IMR-90 (cell line): ENCODE results near the gene NWD2. TPM values are rescaled to one million over a fixed set of nuclear protein-coding genes. Genes with fewer than 3 reads are reported as not detected.

ENCODE experiments used
- ATAC-seq: fragments of 200-7000 bp; cut with Tn5 transposase; 2 replicates; pipeline ENCODE4 v1.9.1; 2020; ENCODE audit warnings: low read depth, mild to moderate bottlenecking, moderate library complexity
- BruUV-seq: library from RNA; stranded (reverse); fragments of 400-500 nt; replicated peaks from 2 replicates; lab custom pipeline; 2021; lab: Mats Ljungman, UMichigan
- CTCF ChIA-PET: fragments of 300-600 bp; formaldehyde crosslinking; extraction: SDS; loops from one replicate; lab custom pipeline; 2021; ENCODE audit warnings: antibody characterized with exemption; lab: Yijun Ruan, JAX
- POLR2A ChIA-PET: fragments of 300-600 bp; sonication (Branson Sonifier 250); formaldehyde crosslinking; loops from one replicate; lab custom pipeline; 2022; ENCODE audit warnings: antibody characterized with exemption; ENCODE audit not compliant: unreplicated experiment; lab: Charles Lee
- DNase-seq: peaks from one replicate; pipeline ENCODE4 v3.0.0; 2013
- H2AFZ ChIP-seq: replicated peaks from 2 replicates; pipeline ENCODE3; 2013; ENCODE audit warnings: low read length, mild to moderate bottlenecking; ENCODE audit not compliant: poor library complexity
- H2AK5ac ChIP-seq: 2 replicates; pipeline ENCODE4 v1.6.1; 2013; ENCODE audit warnings: low read depth, low read length, inconsistent platforms
- H2AK9ac ChIP-seq: replicated peaks from 2 replicates; pipeline ENCODE3; 2013; ENCODE audit warnings: mild to moderate bottlenecking, low read depth, low read length, moderate library complexity; ENCODE audit not compliant: poor library complexity
- H2BK120ac ChIP-seq: 2 replicates; pipeline ENCODE4 v1.6.1; 2013; ENCODE audit warnings: low read depth, low read length, inconsistent platforms
- H2BK15ac ChIP-seq: 3 replicates; pipeline ENCODE4 v1.6.1; 2013; ENCODE audit warnings: low read depth, low read length, inconsistent platforms
- H2BK20ac ChIP-seq: 2 replicates; pipeline ENCODE4 v1.6.1; 2013; ENCODE audit warnings: low read depth, mild to moderate bottlenecking, inconsistent platforms, low read length, moderate library complexity
- H2BK5ac ChIP-seq: 2 replicates; pipeline ENCODE4 v1.6.1; 2013; ENCODE audit warnings: mild to moderate bottlenecking, low read depth, low read length, inconsistent platforms; ENCODE audit not compliant: poor library complexity, severe bottlenecking
- H3K14ac ChIP-seq: replicated peaks from 2 replicates; pipeline ENCODE4 v1.6.1; 2013; ENCODE audit warnings: low read depth, low read length, inconsistent platforms
- H3K18ac ChIP-seq: 2 replicates; pipeline ENCODE4 v1.6.1; 2013; ENCODE audit warnings: low read depth, low read length, control low read depth
- H3K23ac ChIP-seq: 2 replicates; pipeline ENCODE4 v1.6.1; 2013; ENCODE audit warnings: low read depth, low read length, inconsistent platforms
- H3K27ac ChIP-seq: 2 replicates; pipeline ENCODE4 v1.5.1; 2013; ENCODE audit warnings: mild to moderate bottlenecking, control low read depth, low read length; ENCODE audit not compliant: insufficient read depth
- H3K27me3 ChIP-seq: 2 replicates; pipeline ENCODE4 v1.6.1; 2013; ENCODE audit warnings: low read length; ENCODE audit not compliant: control insufficient read depth, insufficient read depth
- H3K36me3 ChIP-seq: 2 replicates; pipeline ENCODE4 v1.6.1; 2013; ENCODE audit warnings: low read length, mixed read lengths; ENCODE audit not compliant: control insufficient read depth, insufficient read depth
- H3K4ac ChIP-seq: 2 replicates; pipeline ENCODE4 v1.6.1; 2013; ENCODE audit warnings: low read depth, low read length, inconsistent platforms
- H3K4me1 ChIP-seq: 2 replicates; pipeline ENCODE4 v1.6.1; 2013; ENCODE audit warnings: low read length, mixed read lengths; ENCODE audit not compliant: control insufficient read depth, insufficient read depth
- H3K4me2 ChIP-seq: 2 replicates; pipeline ENCODE4 v1.6.1; 2013; ENCODE audit warnings: low read depth, mild to moderate bottlenecking, control low read depth, low read length, moderate library complexity
- H3K4me3 ChIP-seq: 2 replicates; pipeline ENCODE4 v1.5.1; 2013; ENCODE audit warnings: low read depth, mild to moderate bottlenecking, control low read depth, low read length, moderate library complexity; ENCODE audit not compliant: insufficient read depth
- H3K56ac ChIP-seq: 2 replicates; pipeline ENCODE4 v1.6.1; 2013; ENCODE audit warnings: low read length, inconsistent platforms; ENCODE audit not compliant: insufficient read depth; ENCODE audit errors: extremely low read depth
- H3K79me1 ChIP-seq, 2 experiments: 2 replicates each; pipeline ENCODE4 v1.6.1; 2013; ENCODE audit warnings: low read length in 2 of 2, inconsistent platforms in 1 of 2, low read depth in 1 of 2
- H3K9ac ChIP-seq: 2 replicates; pipeline ENCODE4 v1.6.1; 2013; ENCODE audit warnings: low read depth, low read length, control low read depth
- H3K9me1 ChIP-seq: 2 replicates; pipeline ENCODE4 v1.6.1; 2013; ENCODE audit warnings: low read length, inconsistent platforms; ENCODE audit not compliant: insufficient read depth
- H3K9me3 ChIP-seq: 2 replicates; pipeline ENCODE4 v1.6.1; 2013; ENCODE audit warnings: low read length; ENCODE audit not compliant: control insufficient read depth, insufficient read depth
- H4K20me1 ChIP-seq: 2 replicates; pipeline ENCODE4 v1.6.1; 2013; ENCODE audit warnings: low read length, inconsistent platforms; ENCODE audit not compliant: insufficient read depth
- H4K5ac ChIP-seq: 2 replicates; pipeline ENCODE4 v1.6.1; 2013; ENCODE audit warnings: mild to moderate bottlenecking, low read depth, low read length, control low read depth
- H4K8ac ChIP-seq, 2 experiments: 2 replicates each; pipeline ENCODE4 v1.6.1; 2013; ENCODE audit warnings: low read depth in 2 of 2, low read length in 2 of 2, control low read depth in 1 of 2, inconsistent platforms in 1 of 2
- H4K91ac ChIP-seq: 2 replicates; pipeline ENCODE4 v1.6.1; 2013; ENCODE audit warnings: low read depth, low read length, inconsistent platforms; ENCODE audit not compliant: insufficient read depth
- BHLHE40 ChIP-seq: fragments of 150-350 bp; IDR thresholded peaks from 2 replicates; pipeline ENCODE4 v1.6.1; 2016; ENCODE audit warnings: mild to moderate bottlenecking, low read depth, low read length
- CHD1 ChIP-seq: IDR thresholded peaks from 2 replicates; pipeline ENCODE4 v1.6.1; 2012; ENCODE audit warnings: low read depth, low read length, improper control_type of control experiment
- MXI1 ChIP-seq: IDR thresholded peaks from 2 replicates; pipeline ENCODE4 v1.6.1; 2012; ENCODE audit warnings: low read depth, mild to moderate bottlenecking, low read length, moderate library complexity, borderline replicate concordance
- NFE2L2 ChIP-seq: fragments of 150-350 bp; IDR thresholded peaks from 2 replicates; pipeline ENCODE4 v1.6.1; 2016; ENCODE audit warnings: low read depth, mild to moderate bottlenecking, low read length
- POLR2A ChIP-seq: IDR thresholded peaks from 2 replicates; pipeline ENCODE4 v1.6.1; 2012; ENCODE audit warnings: mild to moderate bottlenecking, low read depth, low read length
- RAD21 ChIP-seq: IDR thresholded peaks from 2 replicates; pipeline ENCODE4 v1.6.1; 2012; ENCODE audit warnings: low read length, improper control_type of control experiment
- RFX5 ChIP-seq: IDR thresholded peaks from 2 replicates; pipeline ENCODE4 v1.8.0; 2012; ENCODE audit warnings: low read depth, mild to moderate bottlenecking, low read length, moderate library complexity
- WGBS, 2 experiments: methylation state at CpG; one replicate each; pipeline versions ENCODE4 v1.1.5 to v1.1.7; 2013; ENCODE audit warnings: missing lambda C conversion rate in 2 of 2; ENCODE audit not compliant: insufficient read length in 1 of 2; ENCODE audit errors: extremely low coverage in 2 of 2; 5-methylcytosine and 5-hydroxymethylcytosine counted together
- dilution Hi-C: fragments of 300-500 bp; cut with HindIII; formaldehyde crosslinking; loops from one replicate; pipeline ENCODE4 v1.14.3; 2018; ENCODE audit warnings: low sequenced_read_pairs; ENCODE audit not compliant: unreplicated experiment
- in situ Hi-C: fragments of 300-500 bp; cut with MboI; formaldehyde crosslinking; loops from 3 replicates; pipeline ENCODE4 v1.14.3; 2019; ENCODE audit warnings: low sequenced_read_pairs, inconsistent platforms, mixed read lengths
- intact Hi-C: fragments of 100-400 bp; cut with micrococcal nuclease; formaldehyde crosslinking; loops from 2 replicates; pipeline ENCODE4 v1.10.0; 2022
- polyA plus RNA-seq, 3 experiments: library from polyadenylated mRNA; depleted of rRNA; stranded (reverse); fragments of >200 nt; gene quantifications; 2 replicates each; pipeline ENCODE4 v1.2.3, GENCODE V29; 2012; ENCODE audit warnings: low replicate concordance in 1 of 3
- total RNA-seq: library from RNA; depleted of rRNA; stranded (reverse); fragments of >200 nt; gene quantifications from 2 replicates; pipeline ENCODE4 v1.2.3, GENCODE V29; 2012
- TF ChIP-seq, protein P1 (sequence below): fragments of 150-350 bp; IDR thresholded peaks from 2 replicates; pipeline ENCODE4 v1.6.1; 2017; ENCODE audit warnings: mild to moderate bottlenecking, antibody characterized with exemption, low read length, low read depth

The NWD2 gene
- total and polyA plus RNA-seq, 2 of the 4 experiments (the other 2 are of a cell fraction): not detected

DNA sequence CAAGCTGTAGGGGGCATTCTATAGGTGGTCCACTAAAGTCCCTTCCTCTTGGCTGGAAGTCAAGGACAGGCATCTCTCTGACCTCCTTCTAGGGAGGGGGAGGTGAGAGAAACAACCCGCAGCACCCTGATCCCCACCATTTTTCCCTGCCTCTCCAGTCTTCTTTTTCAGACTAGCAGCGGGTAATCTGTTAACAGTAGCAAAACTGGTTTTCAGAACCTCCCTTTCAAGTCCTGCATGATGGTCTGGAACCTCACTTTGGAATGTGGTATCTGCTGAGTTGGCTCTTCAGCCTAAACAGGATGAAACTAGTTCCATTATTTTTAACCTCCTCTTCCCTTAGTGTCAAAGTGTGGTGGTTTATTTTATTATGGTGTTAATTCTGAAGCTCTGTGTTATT lies 196.0 kb downstream of the NWD2 start:
- Histone ChIP-seq H2BK20ac (no peak overlapping the region), H2AK5ac (no peak overlapping the region), H3K9me1 (no peaks in the 10 kb centered on the region), H3K4me3 (no peak overlapping the region), H3K79me1 (no peaks in the 10 kb centered on the region), H4K8ac (no peak overlapping the region), H3K56ac (no peak overlapping the region), H2BK15ac (no peak overlapping the region), H4K5ac (no peak overlapping the region), H3K9me3 (no peaks in the 10 kb centered on the region), H3K14ac (no peak overlapping the region), H3K36me3 (no peaks in the 10 kb centered on the region), H3K27me3 (no peaks in the 10 kb centered on the region), H4K20me1 (no peaks in the 10 kb centered on the region), H3K27ac (no peak overlapping the region), H3K4ac (no peak overlapping the region), H4K91ac (no peak overlapping the region), H3K18ac (no peak overlapping the region), H2AK9ac (no peak overlapping the region), H2BK120ac (no peak overlapping the region), H3K4me1 (no peaks in the 10 kb centered on the region), H3K23ac (no peak overlapping the region), H3K9ac (no peak overlapping the region), H3K4me2 (no peak overlapping the region), H2BK5ac (no peak overlapping the region), H2AFZ (no peak overlapping the region)
- intact Hi-C loops (no loop called here), dilution Hi-C loops (no loop called here), in situ Hi-C loops (no loop called here)
- BruUV-seq: no TSS peak
- TF ChIP-seq BHLHE40 (no peak), MXI1 (no peak), NFE2L2 (no peak), POLR2A (no peak), RAD21 (no peak), CHD1 (no peak), RFX5 (no peak)
- TF ChIP-seq, protein P1, sequence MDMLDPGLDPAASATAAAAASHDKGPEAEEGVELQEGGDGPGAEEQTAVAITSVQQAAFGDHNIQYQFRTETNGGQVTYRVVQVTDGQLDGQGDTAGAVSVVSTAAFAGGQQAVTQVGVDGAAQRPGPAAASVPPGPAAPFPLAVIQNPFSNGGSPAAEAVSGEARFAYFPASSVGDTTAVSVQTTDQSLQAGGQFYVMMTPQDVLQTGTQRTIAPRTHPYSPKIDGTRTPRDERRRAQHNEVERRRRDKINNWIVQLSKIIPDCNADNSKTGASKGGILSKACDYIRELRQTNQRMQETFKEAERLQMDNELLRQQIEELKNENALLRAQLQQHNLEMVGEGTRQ: no peak
- ChIA-PET POLR2A (no interaction called here), CTCF (no interaction called here)
- ATAC-seq: no peak
- no CpG with 5 or more reads among the region's 2 CpGs for WGBS, 2 experiments
- DNase-seq: no peak
